GM12891 (cell line): ENCODE results near the gene RAC2.

Experiments used
- DNase-seq: peaks from one replicate; pipeline ENCODE4 v3.0.0; 2011; ENCODE audit warnings: low spot score; ENCODE audit not compliant: insufficient read length
- FAIRE-seq: peaks from 2 replicates; lab custom pipeline; 2011; peaks lifted over from hg19 to GRCh38; lab: Jason Lieb, UNC
- PAX5 ChIP-seq: IDR thresholded peaks from 2 replicates; pipeline ENCODE4 v1.6.1; 2011; ENCODE audit warnings: low read length, moderate library complexity, mild to moderate bottlenecking; ENCODE audit not compliant: insufficient read depth, severe bottlenecking
- POLR2A ChIP-seq: IDR thresholded peaks from 2 replicates; pipeline ENCODE4 v1.6.1; 2011; ENCODE audit warnings: low read depth, low read length, control low read depth
- POLR2AphosphoS5 ChIP-seq: IDR thresholded peaks from 2 replicates; pipeline ENCODE4 v1.6.1; 2011; ENCODE audit warnings: low read depth, low read length, control low read depth
- POU2F2 ChIP-seq: IDR thresholded peaks from 2 replicates; pipeline ENCODE4 v1.6.1; 2011; ENCODE audit warnings: low read depth, mild to moderate bottlenecking, control low read depth, low read length, moderate library complexity
- SPI1 ChIP-seq: IDR thresholded peaks from 2 replicates; pipeline ENCODE4 v1.6.1; 2011; ENCODE audit warnings: low read depth, low read length, control low read depth
- TAF1 ChIP-seq: IDR thresholded peaks from 2 replicates; pipeline ENCODE4 v1.6.1; 2011; ENCODE audit warnings: low read depth, low read length, control low read depth

RAC2 gene

GRCh38 chr22:37184380-37184755 is 59.7 kb downstream of the RAC2 start:
- TF ChIP-seq POLR2AphosphoS5: no peak
- TF ChIP-seq POU2F2: no peak
- TF ChIP-seq SPI1: no peak
- no peak for TF ChIP-seq PAX5
- TF ChIP-seq POLR2A: no peak
- no peak for TF ChIP-seq TAF1
- DNase-seq: no peak
- FAIRE-seq: no peak

- no peak for FAIRE-seq
- no peak for DNase-seq
- TF ChIP-seq TAF1 (no peak), POLR2A (no peak), POLR2AphosphoS5 (no peak), PAX5 (no peak), POU2F2 (no peak), SPI1 (no peak)
Observed at GRCh38 chr22:37183432-37184379, 60.4 kb downstream of the RAC2 start.

GRCh38 chr22:37182949-37183245 is 61.2 kb downstream of the RAC2 start:
- no peak for TF ChIP-seq SPI1
- no peak for TF ChIP-seq POLR2AphosphoS5
- TF ChIP-seq PAX5: no peak
- TF ChIP-seq POLR2A: no peak
- TF ChIP-seq TAF1: no peak
- TF ChIP-seq POU2F2: no peak
- DNase-seq (no peak), FAIRE-seq (no peak)

- DNase-seq: no peak
- no peak for FAIRE-seq
- no peak for TF ChIP-seq POLR2AphosphoS5
- no peak for TF ChIP-seq POLR2A
Observed at GRCh38 chr22:37182101-37182948, 61.7 kb downstream of the RAC2 start.

- FAIRE-seq (no peak), DNase-seq (no peak)
- no peak for TF ChIP-seq PAX5
- TF ChIP-seq POLR2AphosphoS5: no peak
- no peak for TF ChIP-seq TAF1
- no peak for TF ChIP-seq POLR2A
- TF ChIP-seq SPI1: no peak
- no peak for TF ChIP-seq POU2F2
Observed at GRCh38 chr22:37181681-37182080, 62.4 kb downstream of the RAC2 start.

GRCh38 chr22:37180531-37181231 is 63.4 kb downstream of the RAC2 start:
- no peak for FAIRE-seq
- no peak for DNase-seq

GRCh38 chr22:37179622-37180420 is 64.2 kb downstream of the RAC2 start:
- DNase-seq (no peak), FAIRE-seq (no peak)
- TF ChIP-seq PAX5 (no peak), POU2F2 (no peak), SPI1 (no peak), TAF1 (no peak), POLR2A (no peak), POLR2AphosphoS5 (no peak)

More at GRCh38 chr22:37180531-37181231, 63.4 kb downstream of the RAC2 start:
- no peak for TF ChIP-seq POU2F2
- no peak for TF ChIP-seq POLR2AphosphoS5

- no peak for TF ChIP-seq POLR2A
- no peak for TF ChIP-seq PAX5
- no peak for TF ChIP-seq POLR2AphosphoS5
- TF ChIP-seq POU2F2: no peak
- no peak for TF ChIP-seq SPI1
- TF ChIP-seq TAF1: no peak
- no peak for FAIRE-seq
- no peak for DNase-seq
Observed at GRCh38 chr22:37179126-37179470, 65.0 kb downstream of the RAC2 start.

- DNase-seq (no peak), FAIRE-seq (no peak)
- TF ChIP-seq POLR2AphosphoS5 (no peak), SPI1 (no peak), POLR2A (no peak), PAX5 (no peak), TAF1 (no peak), POU2F2 (no peak)
Observed at GRCh38 chr22:37178350-37179125, 65.5 kb downstream of the RAC2 start.
